GM12892 (cell line): ENCODE results near the gene SORCS3.

Experiments used
- POLR2A ChIP-seq: IDR thresholded peaks from 2 replicates; pipeline ENCODE4 v1.6.1; 2011; ENCODE audit warnings: low read depth, low read length, control low read depth
- POLR2AphosphoS5 ChIP-seq: IDR thresholded peaks from 2 replicates; pipeline ENCODE4 v1.6.1; 2011; ENCODE audit warnings: low read depth, low read length, control low read depth
- TAF1 ChIP-seq: IDR thresholded peaks from 2 replicates; pipeline ENCODE4 v1.6.1; 2011; ENCODE audit warnings: low read depth, mild to moderate bottlenecking, control low read depth, low read length, borderline replicate concordance

DNA sequence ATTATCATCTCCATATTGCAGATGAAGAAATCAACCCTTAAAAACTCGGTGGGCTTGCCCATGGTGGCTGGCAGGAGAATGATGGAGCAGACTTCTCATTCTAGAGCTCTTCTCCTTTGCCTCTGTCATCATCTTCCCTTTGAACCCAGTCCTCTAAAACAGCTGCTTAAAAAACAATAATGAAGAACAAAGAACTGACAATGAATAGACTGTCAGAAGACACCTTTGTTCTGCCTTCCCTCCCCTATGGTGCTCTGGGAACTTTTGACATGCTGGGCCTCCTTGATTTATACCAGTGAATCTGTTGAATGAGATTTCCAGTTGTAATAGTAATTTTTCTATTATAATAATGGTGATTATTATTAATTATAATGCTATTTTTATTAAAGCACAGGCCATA is 103.0 kb downstream of the SORCS3 start:
- TF ChIP-seq POLR2A (no peak), TAF1 (no peak), POLR2AphosphoS5 (no peak)
